Neural cell (in vitro differentiated cells): ENCODE results near the gene EBF3.

Experiments used
- EP300 ChIP-seq: fragments of 450-650 bp; conservative IDR thresholded peaks from 2 replicates; pipeline ENCODE4 v1.6.1; 2014; ENCODE audit warnings: antibody characterized with exemption, mild to moderate bottlenecking, moderate library complexity; ENCODE audit not compliant: poor library complexity, severe bottlenecking
- EZH2 ChIP-seq: fragments of 200-600, 300-800 bp; shearing (Covaris generic), sonication (generic); IDR thresholded peaks from 2 replicates; pipeline ENCODE4 v1.6.1; 2014; ENCODE audit warnings: antibody characterized with exemption, low read length, borderline replicate concordance, mild to moderate bottlenecking; ENCODE audit not compliant: insufficient read depth, poor library complexity, severe bottlenecking
- MXI1 ChIP-seq: fragments of 450-650 bp; conservative IDR thresholded peaks from 2 replicates; pipeline ENCODE4 v1.6.1; 2014; ENCODE audit warnings: antibody characterized with exemption, mild to moderate bottlenecking; ENCODE audit not compliant: poor library complexity, severe bottlenecking
- RAD21 ChIP-seq: fragments of 450-650 bp; conservative IDR thresholded peaks from 2 replicates; pipeline ENCODE4 v1.6.1; 2014; ENCODE audit warnings: antibody characterized with exemption, mild to moderate bottlenecking, moderate library complexity
- SMC3 ChIP-seq: fragments of 450-650 bp; conservative IDR thresholded peaks from 2 replicates; pipeline ENCODE4 v1.6.1; 2014; ENCODE audit warnings: antibody characterized with exemption, mild to moderate bottlenecking, moderate library complexity; ENCODE audit not compliant: poor library complexity
- TAF1 ChIP-seq: IDR thresholded peaks from 2 replicates; pipeline ENCODE4 v1.6.1; 2012; ENCODE audit warnings: low read depth
- TF ChIP-seq, protein P1 (sequence below): fragments of 450-650 bp; IDR thresholded peaks from 2 replicates; pipeline ENCODE4 v1.5.1; 2014; ENCODE audit warnings: antibody characterized with exemption, mild to moderate bottlenecking, moderate library complexity; ENCODE audit not compliant: poor library complexity, severe bottlenecking

DNA sequence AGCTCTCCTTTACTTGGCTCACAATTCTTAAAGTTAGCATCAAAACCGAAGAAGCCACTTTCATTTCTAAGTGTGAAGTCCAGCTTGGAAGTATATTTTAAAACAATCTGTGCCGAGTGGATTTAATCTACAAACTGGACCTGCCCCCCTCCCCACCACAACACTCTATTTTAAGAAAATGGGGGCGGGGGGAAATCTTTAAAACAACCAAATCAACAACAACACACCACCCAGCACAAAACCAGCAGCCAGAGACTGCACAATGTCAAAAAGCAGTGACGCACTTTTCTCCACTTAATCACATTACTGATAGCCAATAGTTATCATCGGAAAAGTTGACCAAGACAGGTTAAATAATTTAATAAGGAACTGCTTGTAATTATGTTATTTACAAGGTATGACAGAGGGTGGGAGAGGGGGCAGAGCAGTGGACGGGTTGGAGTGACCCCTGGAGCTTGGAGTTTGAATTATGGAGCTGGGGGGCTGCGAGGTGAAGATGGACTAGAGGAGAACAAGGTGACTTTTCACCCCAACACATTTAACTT lies 2.8 kb downstream of the EBF3 start:
- TF ChIP-seq, protein P1, sequence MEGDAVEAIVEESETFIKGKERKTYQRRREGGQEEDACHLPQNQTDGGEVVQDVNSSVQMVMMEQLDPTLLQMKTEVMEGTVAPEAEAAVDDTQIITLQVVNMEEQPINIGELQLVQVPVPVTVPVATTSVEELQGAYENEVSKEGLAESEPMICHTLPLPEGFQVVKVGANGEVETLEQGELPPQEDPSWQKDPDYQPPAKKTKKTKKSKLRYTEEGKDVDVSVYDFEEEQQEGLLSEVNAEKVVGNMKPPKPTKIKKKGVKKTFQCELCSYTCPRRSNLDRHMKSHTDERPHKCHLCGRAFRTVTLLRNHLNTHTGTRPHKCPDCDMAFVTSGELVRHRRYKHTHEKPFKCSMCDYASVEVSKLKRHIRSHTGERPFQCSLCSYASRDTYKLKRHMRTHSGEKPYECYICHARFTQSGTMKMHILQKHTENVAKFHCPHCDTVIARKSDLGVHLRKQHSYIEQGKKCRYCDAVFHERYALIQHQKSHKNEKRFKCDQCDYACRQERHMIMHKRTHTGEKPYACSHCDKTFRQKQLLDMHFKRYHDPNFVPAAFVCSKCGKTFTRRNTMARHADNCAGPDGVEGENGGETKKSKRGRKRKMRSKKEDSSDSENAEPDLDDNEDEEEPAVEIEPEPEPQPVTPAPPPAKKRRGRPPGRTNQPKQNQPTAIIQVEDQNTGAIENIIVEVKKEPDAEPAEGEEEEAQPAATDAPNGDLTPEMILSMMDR = no peak
- TF ChIP-seq SMC3 = no peak
- TF ChIP-seq EP300 = no peak
- TF ChIP-seq TAF1 = no peak
- TF ChIP-seq MXI1 = no peak
- no peak for TF ChIP-seq RAD21
- no peak for TF ChIP-seq EZH2
